Thoracic aorta (tissue), 2 donors: ENCODE measurements around the gene VWA5B2. TPM values are rescaled to one million over a fixed set of nuclear protein-coding genes. Genes with fewer than 3 reads are reported as not detected.

Source experiments
- ATAC-seq: fragments of 150-250 bp; one replicate; pipeline ENCODE4 v1.8.0; 2017; ENCODE audit warnings: low read depth; ENCODE audit not compliant: insufficient number of reproducible peaks, low FRiP score
- DNase-seq: peaks from one replicate; pipeline ENCODE4 v3.0.0-alpha.2; 2020; ENCODE audit warnings: low spot score
- H3K27ac ChIP-seq, 2 donors: fragments of 200-600 bp; sonication (generic); 1 replicate in 1 of 2; 2 replicates in 1 of 2; pipeline ENCODE4 v1.5.1; 2016; ENCODE audit warnings: mild to moderate bottlenecking in 2 of 2, moderate library complexity in 2 of 2
- H3K27me3 ChIP-seq: fragments of 200-600 bp; sonication (generic); replicated peaks from 2 replicates; pipeline ENCODE4 v1.6.0; 2016; ENCODE audit warnings: mild to moderate bottlenecking; ENCODE audit not compliant: insufficient read depth
- H3K36me3 ChIP-seq: fragments of 200-600 bp; sonication (generic); one replicate; pipeline ENCODE4 v1.5.1; 2016
- H3K4me1 ChIP-seq, 2 donors: fragments of 200-600 bp; sonication (generic); 1 replicate in 1 of 2; 2 replicates in 1 of 2; pipeline versions ENCODE4 v1.5.1 to v1.6.0; 2016; ENCODE audit warnings: low read depth in 2 of 2, mild to moderate bottlenecking in 1 of 2; ENCODE audit not compliant: control insufficient read depth in 1 of 2
- H3K4me3 ChIP-seq: fragments of 200-600 bp; sonication (generic); 2 replicates; pipeline ENCODE4 v1.5.1; 2016; ENCODE audit warnings: mild to moderate bottlenecking
- H3K9me3 ChIP-seq: fragments of 200-600 bp; sonication (generic); 2 replicates; pipeline ENCODE4 v1.5.1; 2016
- CTCF ChIP-seq: fragments of 200-600 bp; sonication (generic); IDR thresholded peaks from one replicate; pipeline ENCODE4 v1.5.1; 2019; ENCODE audit warnings: antibody characterized with exemption
- total RNA-seq, 2 donors: library from RNA; depleted of rRNA; stranded (reverse); fragments of >200 nt; gene quantifications; one replicate each; pipeline versions ENCODE4 v1.1.0 to v1.2.3, GENCODE V29; 2016

Gene VWA5B2
- total RNA-seq, 2 donors from 2014 or later = not detected

DNA sequence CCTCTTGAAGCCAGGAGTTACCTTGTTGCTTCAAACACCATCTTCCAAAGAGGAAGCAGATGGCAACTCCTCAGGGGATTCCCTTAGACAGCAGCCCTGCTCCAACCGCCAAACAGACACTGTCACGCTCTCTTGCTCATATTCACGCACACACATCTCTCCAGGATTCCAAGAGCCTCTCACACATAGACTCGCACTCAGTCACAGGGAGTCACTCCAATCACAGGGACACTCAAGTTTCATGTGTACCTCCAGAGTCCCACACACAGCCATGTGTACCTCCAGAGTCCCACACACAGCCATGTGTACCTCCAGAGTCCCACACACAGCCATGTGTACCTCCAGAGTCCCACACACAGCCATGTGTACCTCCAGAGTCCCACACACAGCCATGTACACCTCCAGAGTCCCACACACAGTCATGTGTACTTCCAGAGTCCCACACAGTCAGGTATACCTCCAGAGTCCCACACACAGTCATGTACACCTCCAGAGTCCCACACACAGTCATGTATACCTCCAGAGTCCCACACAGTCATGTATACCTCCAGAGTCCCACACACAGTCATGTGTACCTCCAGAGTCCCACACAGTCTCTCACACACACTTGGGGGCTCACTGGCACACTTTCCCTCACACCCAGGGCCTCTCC, 6.1 kb downstream of the VWA5B2 start:
- no peak for TF ChIP-seq CTCF
- ATAC-seq (no peak), DNase-seq (no peak)
- no peaks in the 10 kb centered on the region for H3K9me3 ChIP-seq
- no peak overlapping the region for H3K27ac ChIP-seq
- H3K4me1 ChIP-seq = peaks cover under 1 to 5% of the 10 kb centered on the region in 2 donors
- no peaks in the 10 kb centered on the region for H3K36me3 ChIP-seq
- no peak overlapping the region for H3K4me3 ChIP-seq
- H3K27me3 ChIP-seq = peaks cover 10% of the 10 kb centered on the region

DNA sequence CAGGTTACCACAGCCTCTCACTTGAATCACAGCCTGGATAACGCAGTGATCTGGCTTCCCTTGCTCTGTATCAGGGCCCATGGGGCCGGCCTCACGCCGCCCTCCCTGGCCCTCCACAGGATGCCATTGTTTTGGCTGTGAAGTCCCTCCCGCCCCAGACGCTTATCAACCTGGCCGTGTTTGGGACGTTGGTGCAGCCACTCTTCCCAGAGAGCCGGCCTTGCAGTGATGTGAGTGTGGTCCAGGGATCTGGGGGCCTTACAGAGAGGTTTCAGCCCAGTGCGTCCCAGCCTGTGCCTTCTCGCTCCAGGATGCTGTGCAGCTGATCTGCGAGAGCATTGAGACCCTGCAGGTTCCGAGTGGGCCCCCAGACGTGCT, 6.6 kb downstream of the VWA5B2 start:
- H3K27me3 ChIP-seq = peaks cover 5% of the 10 kb centered on the region
- TF ChIP-seq CTCF = no peak
- no peaks in the 10 kb centered on the region for H3K4me1 ChIP-seq
- H3K27ac ChIP-seq = no peak overlapping the region
- H3K36me3 ChIP-seq = no peaks in the 10 kb centered on the region
- ATAC-seq (no peak), DNase-seq (no peak)
- H3K9me3 ChIP-seq = no peaks in the 10 kb centered on the region
- H3K4me3 ChIP-seq = no peak overlapping the region

GRCh38 chr3:184236636-184237035, 7.3 kb downstream of the VWA5B2 start:
- Histone ChIP-seq H3K9me3 (no peaks in the 10 kb centered on the region), H3K4me3 (no peak overlapping the region), H3K27ac (no peak overlapping the region), H3K36me3 (no peaks in the 10 kb centered on the region), H3K27me3 (no peaks in the 10 kb centered on the region), H3K4me1 (no peaks in the 10 kb centered on the region)
- DNase-seq (no peak), ATAC-seq (no peak)
- TF ChIP-seq CTCF = no peak

- no peak for TF ChIP-seq CTCF
- ATAC-seq (no peak), DNase-seq (no peak)
- Histone ChIP-seq H3K27me3 (no peaks in the 10 kb centered on the region), H3K27ac (no peak overlapping the region), H3K9me3 (no peaks in the 10 kb centered on the region), H3K4me3 (no peak overlapping the region), H3K4me1 (no peaks in the 10 kb centered on the region), H3K36me3 (peaks cover 2% of the 10 kb centered on the region)
Observed at GRCh38 chr3:184237211-184237610, 7.8 kb downstream of the VWA5B2 start.

GRCh38 chr3:184237807-184238206, 8.4 kb downstream of the VWA5B2 start:
- Histone ChIP-seq H3K36me3 (peaks cover 6% of the 10 kb centered on the region), H3K27ac (no peak overlapping the region), H3K4me1 (no peaks in the 10 kb centered on the region), H3K4me3 (no peak overlapping the region), H3K27me3 (no peaks in the 10 kb centered on the region), H3K9me3 (no peaks in the 10 kb centered on the region)
- DNase-seq (no peak), ATAC-seq (no peak)
- no peak for TF ChIP-seq CTCF
